GM18520 (cell line): ENCODE measurements around the gene ZNF225.
A peak's percentile ranks its signal among the peaks of the same experiment; 100 is the strongest.
"Not testable (repeated sequence)": the region's sequence is repeated elsewhere in the genome, so short reads cannot be mapped to it uniquely, and the experiment has no call there.

Experiments
- ATAC-seq: cut with Tn5 transposase; IDR thresholded peaks from one replicate; pipeline ENCODE4 v1.9.1; 2021; ENCODE audit not compliant: unreplicated experiment

ZNF225 gene

DNA sequence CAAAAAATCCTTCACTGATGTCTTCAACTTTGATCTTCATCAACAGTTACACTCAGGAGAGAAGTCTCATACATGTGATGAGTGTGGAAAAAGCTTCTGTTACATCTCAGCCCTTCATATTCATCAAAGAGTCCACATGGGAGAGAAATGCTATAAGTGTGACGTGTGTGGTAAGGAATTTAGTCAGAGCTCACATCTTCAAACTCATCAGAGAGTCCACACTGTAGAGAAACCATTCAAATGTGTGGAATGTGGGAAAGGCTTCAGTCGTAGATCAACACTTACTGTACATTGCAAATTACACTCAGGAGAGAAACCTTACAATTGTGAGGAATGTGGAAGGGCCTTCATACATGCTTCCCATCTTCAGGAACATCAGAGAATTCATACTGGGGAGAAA lies 43.3 kb downstream of the ZNF225 start:
- ATAC-seq: no peak

DNA sequence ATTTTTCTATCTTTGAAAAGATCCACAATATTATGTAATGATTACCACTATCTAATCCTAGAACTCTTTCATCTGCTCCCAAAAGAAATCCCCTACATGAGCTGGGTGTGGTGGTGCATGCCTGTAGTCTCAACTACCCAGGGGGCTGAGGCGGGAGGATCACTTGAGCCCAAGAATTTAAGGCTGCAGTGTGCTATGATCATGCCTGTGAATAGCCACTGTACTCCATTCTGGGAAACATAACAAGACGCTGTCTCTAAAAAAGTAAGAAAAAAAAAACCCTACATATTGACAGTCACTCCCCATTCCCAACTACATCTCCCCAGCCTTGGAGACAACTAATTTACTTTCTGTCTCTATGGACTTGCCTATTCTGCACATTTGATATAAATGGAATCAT lies 50.6 kb downstream of the ZNF225 start:
- ATAC-seq: no peak

DNA sequence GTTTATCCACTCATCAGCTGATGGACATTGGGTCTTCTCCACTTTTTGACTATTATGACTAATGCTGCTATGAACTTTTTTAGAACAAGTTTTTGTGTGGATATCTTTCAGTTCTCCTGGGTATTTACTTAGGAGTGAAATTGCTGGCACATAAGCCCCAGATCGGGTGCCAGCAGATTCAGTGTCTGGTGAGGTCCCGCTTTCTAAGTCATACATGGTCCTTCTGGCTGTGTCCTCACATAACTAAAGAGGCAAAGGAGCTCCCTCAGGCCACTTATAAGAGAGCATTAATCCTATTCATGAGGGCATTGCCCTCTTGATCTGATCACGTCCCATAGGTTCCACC lies 51.1 kb downstream of the ZNF225 start:
- no peak for ATAC-seq

DNA sequence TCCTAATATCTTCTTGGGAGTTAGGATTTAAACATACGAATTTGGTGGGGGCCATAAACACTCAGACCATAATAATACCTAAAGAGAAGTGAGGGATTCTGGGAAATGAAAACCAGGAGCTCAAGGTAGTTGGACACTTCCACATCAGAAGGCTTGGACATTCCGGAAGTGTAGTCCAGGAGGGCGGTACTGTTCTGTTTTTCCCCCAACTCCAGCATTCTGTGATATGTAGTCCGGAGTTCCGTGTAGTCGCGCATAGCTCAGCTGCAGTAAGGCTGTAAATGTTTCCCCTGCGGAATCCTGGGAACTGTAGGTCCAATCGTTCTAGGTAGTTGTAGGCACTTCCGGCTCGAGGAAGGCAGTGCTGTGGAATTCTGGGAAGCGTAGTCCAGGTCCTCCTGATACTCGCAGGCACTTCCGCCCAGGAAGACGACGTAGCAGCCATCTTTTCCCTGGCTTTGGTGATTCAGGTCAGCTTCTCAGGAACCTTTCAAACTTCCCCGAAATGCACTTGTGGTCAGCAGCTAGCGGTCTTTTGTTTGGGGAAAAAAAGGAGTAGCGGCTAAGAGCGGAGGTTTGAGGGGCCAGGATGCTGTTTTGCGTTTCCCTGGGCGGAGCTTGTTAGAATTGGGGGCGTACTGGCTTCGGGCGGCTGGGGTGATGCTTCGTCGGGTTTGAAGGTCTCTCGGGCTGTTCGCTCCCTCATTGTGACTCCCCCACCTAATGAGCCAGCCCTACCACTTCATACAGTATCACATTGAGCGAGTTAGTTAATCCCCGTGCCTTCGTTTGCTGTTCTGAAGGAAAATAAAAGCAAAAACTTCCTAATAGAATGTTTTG lies 51.7 kb downstream of the ZNF225 start, which contains the start of gene ZNF226:
Gene ZNF226, plus strand, starts transcription at position 428 of the 840 bp plus-strand sequence. CDS start 4,981 bp downstream, outside the sequence.
- ATAC-seq: peak; percentile 68

DNA sequence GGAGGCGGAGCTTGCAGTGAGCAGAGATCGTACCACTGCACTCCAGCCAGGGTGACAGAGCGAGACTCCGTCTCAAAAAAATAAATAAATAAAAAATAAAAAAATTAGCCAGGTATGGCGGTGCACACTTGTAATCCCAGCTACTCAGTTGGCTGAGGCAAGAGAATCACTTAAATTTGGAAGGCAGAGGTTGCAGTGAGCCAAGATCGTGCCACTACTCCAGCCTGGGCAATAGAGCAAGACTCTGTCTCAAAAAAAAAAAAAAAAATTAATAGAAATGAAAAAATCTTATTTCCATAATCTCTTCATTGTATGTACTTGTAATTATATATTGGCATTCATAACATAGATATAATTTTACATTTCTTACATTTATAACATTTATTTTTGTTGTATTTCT lies 57.5 kb downstream of the ZNF225 start:
- ATAC-seq: not testable (repeated sequence)

DNA sequence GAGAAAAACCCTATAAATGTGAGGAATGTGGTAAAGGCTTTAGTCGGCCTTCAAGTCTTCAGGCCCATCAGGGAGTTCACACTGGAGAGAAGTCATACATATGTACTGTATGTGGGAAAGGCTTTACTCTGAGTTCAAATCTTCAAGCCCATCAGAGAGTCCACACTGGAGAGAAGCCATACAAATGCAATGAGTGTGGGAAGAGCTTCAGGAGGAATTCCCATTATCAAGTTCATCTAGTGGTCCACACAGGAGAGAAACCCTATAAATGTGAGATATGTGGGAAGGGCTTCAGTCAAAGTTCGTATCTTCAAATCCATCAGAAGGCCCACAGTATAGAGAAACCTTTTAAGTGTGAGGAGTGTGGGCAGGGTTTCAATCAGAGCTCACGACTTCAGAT lies 63.4 kb downstream of the ZNF225 start:
- ATAC-seq: no peak

DNA sequence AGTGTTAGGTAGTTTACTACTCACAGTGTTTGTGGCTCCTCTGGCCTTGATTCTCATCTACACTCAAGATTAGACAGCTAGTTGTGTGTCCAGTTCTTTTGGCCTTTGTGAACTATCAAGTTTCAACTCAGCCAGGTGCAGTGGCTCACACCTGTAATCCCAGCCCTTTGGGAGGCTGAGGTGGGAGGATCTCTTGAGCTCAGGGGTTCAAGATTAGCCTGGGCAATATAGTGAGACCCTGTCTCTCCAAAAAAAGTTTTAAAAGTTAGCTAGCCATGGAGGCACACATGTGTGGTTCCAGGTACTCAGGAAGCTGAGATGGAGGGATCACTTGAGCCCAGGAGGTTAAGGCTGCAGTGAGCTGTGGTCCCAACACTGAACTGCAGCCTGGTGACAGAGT lies 67.8 kb downstream of the ZNF225 start:
- no peak for ATAC-seq

DNA sequence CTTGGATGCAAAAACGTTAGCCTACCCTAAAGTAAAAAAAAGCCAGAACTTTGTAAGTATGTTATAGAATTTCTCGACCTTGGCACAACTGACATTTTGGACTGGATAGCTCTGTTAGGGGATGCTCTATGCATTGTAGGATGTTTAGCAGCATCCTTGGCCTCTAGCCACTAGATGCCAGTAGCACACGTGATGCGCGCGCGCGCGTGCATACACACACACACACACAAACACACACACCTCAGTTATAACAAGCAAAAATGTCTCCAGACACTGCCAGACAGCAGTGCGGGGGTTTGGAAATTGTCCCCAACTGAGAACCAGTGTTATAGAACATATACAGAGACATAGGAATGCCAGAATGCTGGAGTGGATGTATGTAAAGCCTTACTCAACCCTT lies 68.9 kb downstream of the ZNF225 start:
- ATAC-seq: no peak
